Heart left ventricle (tissue), 16 donors: ENCODE results near the gene SHISAL2A. TPM values are rescaled to one million over a fixed set of nuclear protein-coding genes. Genes with fewer than 3 reads are reported as not detected.

Source experiments
- ATAC-seq, 4 donors: fragments of 200-7000 bp; cut with Tn5 transposase; one replicate each; pipeline ENCODE4 v1.9.1; 2020 to 2022; ENCODE audit warnings: moderate library complexity in 4 of 4, mild to moderate bottlenecking in 3 of 4, moderate number of reproducible peaks in 1 of 4
- DNase-seq, 5 donors: peaks; one replicate each; pipeline ENCODE4 v3.0.0-alpha.2; 2020
- H3K27ac ChIP-seq, 12 donors: fragments of 200-600 bp; sonication (generic) in 4 of 12; one replicate each; pipeline versions ENCODE4 v1.5.0 to v1.8.0; 2016 to 2022; ENCODE audit warnings: mild to moderate bottlenecking in 2 of 12
- H3K27me3 ChIP-seq, 9 donors: fragments of 200-600 bp; sonication (generic) in 2 of 9; one replicate each; pipeline versions ENCODE4 v1.5.1 to v1.8.0; 2016 to 2022; ENCODE audit warnings: mild to moderate bottlenecking in 3 of 9
- H3K36me3 ChIP-seq, 9 donors: fragments of 200-600 bp; sonication (generic) in 2 of 9; one replicate each; pipeline versions ENCODE4 v1.5.0 to v1.8.0; 2018 to 2022; ENCODE audit warnings: mild to moderate bottlenecking in 2 of 9
- H3K4me1 ChIP-seq, 12 donors: fragments of 200-600 bp; sonication (generic) in 4 of 12; one replicate each; pipeline versions ENCODE4 v1.5.0 to v1.8.0; 2016 to 2022; ENCODE audit warnings: mild to moderate bottlenecking in 3 of 12
- H3K4me3 ChIP-seq, 12 donors: fragments of 200-600 bp; sonication (generic) in 4 of 12; one replicate each; pipeline versions ENCODE4 v1.5.0 to v1.8.0; 2017 to 2022; ENCODE audit warnings: mild to moderate bottlenecking in 9 of 12, moderate library complexity in 4 of 12
- H3K9me3 ChIP-seq, 12 donors: fragments of 200-600 bp; sonication (generic) in 4 of 12; one replicate each; pipeline versions ENCODE4 v1.5.0 to v1.8.0; 2016 to 2022; ENCODE audit warnings: mild to moderate bottlenecking in 1 of 12
- POLR2A ChIP-seq, 2 donors: fragments of 450-650 bp; IDR thresholded peaks; one replicate each; pipeline ENCODE4 v1.6.1; 2017; ENCODE audit warnings: antibody characterized with exemption in 2 of 2, mild to moderate bottlenecking in 2 of 2, moderate library complexity in 2 of 2
- WGBS, 4 donors: extraction: QIAGEN DNeasy Blood & Tissue Kit in 2 of 4; methylation state at CpG; one replicate each; pipeline versions ENCODE4 v1.1.5 to v1.1.7; 2013 to 2018; 5-methylcytosine and 5-hydroxymethylcytosine counted together
- intact Hi-C, 10 donors: fragments of 100-400 bp; cut with DNase I; formaldehyde crosslinking; loops; one replicate each; pipeline versions ENCODE4 v1.11.1 to v1.14.2; 2022
- polyA plus RNA-seq, 2 donors: library from polyadenylated mRNA; stranded (reverse); fragments of 200-250 nt; gene quantifications; one replicate each; pipeline ENCODE4 v1.2.3, GENCODE V29; 2013
- total RNA-seq, 9 donors: library from RNA; depleted of rRNA in 2 of 9; stranded (reverse); fragments of >200 nt in 2 of 9; fragmentation: NEBNext Ultra II Directional in 3 of 9; extraction: Animal tissue kit (Norgen Biotek cat#: 25700) in 3 of 9; gene quantifications; one replicate each; pipeline versions ENCODE4 v1.1.0 to v1.2.4, GENCODE V29; 2016 to 2023
- TF ChIP-seq, protein P1 (sequence below), 12 donors: fragments of 200-600 bp; sonication (generic) in 4 of 12; IDR thresholded peaks; one replicate each; pipeline versions ENCODE4 v1.5.0 to v1.8.0; 2018 to 2022; ENCODE audit warnings: antibody characterized with exemption in 12 of 12, mild to moderate bottlenecking in 5 of 12
- donor health status: ischemic (EF 13 %, LVEDD 7.1; RV severe dilation, severe dysfunction).
- donor health status: healthy with polysubstance abuse.
- donor health status: DM: no; HTN: yes; CAD: no.
- donor health status: DM: no; HTN: no; CAD: no.
- donor health status: ischemic (EF 25% LVEDD 6.9; RV normal size, moderate dysfunction).
- donor health status: ischemic (EF 25% LVEDD 5.7; RV mildly dilated, moderate dysfunction).
- donor health status: healthy.
- donor health status: DM: yes; HTN: yes; CAD: no.
- donor health status: ischemic (EF 35%, LVEDD 5.7; RV mildly dilated, moderate dysfunction).
- donor health status: nonischemic (EF 11% LVEDD 7.7; RV severe dilation, severe dysfunction).
- donor health status: DM: yes; HTN: yes; CAD: no.
- donor health status: PGD.
- donor health status: ischemic (EF 29% LVEDD 5.4; RV normal size, mild dysfunction).
- donor health status: nonischemic (EF 23%, LVEDD 6.1; RV moderate dilation, normal function).

The SHISAL2A gene
- total and polyA plus RNA-seq, 11 donors: 0.08 to 0.64 TPM; not detected in 9

DNA sequence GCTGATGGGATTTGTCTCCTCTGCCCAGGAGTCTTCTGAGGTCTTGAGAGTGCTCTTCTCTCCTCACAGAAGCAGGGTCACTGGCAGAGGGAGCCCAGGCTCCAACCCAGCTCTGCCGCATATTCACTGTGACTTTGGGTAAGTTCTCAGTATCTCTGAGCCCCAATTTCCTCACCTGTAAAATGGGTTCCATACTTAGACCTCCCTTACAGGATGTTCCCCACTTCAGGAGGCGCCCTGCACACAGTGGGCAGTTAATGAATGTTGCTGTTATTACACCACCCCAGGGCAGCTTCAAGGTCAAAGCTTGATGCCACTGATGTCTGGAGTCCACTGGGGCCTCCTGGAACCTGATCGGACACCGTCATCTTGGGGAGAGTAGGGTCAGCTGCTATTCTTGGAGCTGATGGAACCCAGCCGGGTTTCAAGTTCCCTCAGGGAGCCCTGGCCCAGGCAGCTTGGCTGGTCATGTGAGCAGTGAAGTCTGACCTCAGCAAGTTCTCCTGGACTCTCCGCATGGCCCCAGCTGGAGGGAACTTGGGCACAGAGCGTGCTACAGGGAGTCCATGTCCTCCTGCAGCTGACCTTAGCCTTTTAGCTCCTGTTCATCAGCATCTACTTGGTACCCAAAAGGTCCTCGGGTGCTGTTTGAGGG lies 43.4 kb downstream of the SHISAL2A start:
- Histone ChIP-seq H3K27me3 (no peaks in the 10 kb centered on the region), H3K27ac (peak overlapping the region in 5 of 12 donors; percentile 19 to 60 (median 22)), H3K4me3 (no peak overlapping the region), H3K36me3 (no peaks in the 10 kb centered on the region), H3K9me3 (no peaks in the 10 kb centered on the region), H3K4me1 (peaks cover 0 to 19% (median 7%) of the 10 kb centered on the region in 12 donors)
- WGBS, 4 donors: 59 to 79% (median 61%) methylated on average over 4 to 8 of the region's 8 CpGs
- intact Hi-C loops: loop anchor here in 1 of 10 donors (10.0 kb wide), 1 partner anchor 122 kb away; the partner anchor contains the start of gene TUT4
- ATAC-seq: peak; percentile 77 to 92 (median 86)
- DNase-seq: peak; percentile 57 to 85 (median 80)
- no peak for TF ChIP-seq POLR2A (IDR thresholded peaks at IDR 0.05)
- TF ChIP-seq, protein P1, sequence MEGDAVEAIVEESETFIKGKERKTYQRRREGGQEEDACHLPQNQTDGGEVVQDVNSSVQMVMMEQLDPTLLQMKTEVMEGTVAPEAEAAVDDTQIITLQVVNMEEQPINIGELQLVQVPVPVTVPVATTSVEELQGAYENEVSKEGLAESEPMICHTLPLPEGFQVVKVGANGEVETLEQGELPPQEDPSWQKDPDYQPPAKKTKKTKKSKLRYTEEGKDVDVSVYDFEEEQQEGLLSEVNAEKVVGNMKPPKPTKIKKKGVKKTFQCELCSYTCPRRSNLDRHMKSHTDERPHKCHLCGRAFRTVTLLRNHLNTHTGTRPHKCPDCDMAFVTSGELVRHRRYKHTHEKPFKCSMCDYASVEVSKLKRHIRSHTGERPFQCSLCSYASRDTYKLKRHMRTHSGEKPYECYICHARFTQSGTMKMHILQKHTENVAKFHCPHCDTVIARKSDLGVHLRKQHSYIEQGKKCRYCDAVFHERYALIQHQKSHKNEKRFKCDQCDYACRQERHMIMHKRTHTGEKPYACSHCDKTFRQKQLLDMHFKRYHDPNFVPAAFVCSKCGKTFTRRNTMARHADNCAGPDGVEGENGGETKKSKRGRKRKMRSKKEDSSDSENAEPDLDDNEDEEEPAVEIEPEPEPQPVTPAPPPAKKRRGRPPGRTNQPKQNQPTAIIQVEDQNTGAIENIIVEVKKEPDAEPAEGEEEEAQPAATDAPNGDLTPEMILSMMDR (IDR thresholded peaks at IDR 0.05): no peak

DNA sequence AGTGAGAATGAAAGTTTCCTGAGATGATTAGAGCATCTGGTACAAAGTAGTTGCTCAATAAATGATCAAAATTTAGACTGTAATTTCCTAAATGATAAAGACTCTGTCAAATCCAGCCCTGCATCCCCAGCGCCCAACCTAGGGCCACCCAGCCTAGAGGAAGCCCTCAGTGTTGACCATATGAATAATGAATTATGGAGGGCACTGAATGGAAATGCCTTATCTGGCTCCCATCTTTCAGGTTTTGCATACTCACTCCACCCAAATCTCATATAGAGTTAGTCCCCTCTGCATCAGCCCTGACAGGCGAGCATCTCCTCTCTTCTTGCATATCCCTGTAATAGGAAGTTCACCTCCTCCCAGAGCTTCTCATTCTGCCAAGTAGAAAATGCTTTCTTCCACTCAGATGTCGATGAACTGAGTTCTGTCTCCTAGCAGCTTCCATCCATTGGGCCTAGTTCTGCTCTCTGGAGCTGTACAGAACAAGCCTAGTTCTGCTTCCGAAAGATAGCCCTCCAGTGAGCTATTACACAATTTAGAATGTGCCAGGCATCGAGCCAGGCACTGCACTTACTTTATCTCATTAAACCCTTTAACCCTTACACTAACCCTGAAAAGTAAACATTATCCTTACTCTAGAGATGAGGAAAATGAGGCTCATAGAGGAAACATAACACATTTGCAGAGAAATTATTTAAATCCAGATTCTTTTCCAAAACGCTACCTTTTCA lies 44.3 kb downstream of the SHISAL2A start:
- peak in 3 of 5 donors; percentile 23 to 63 (median 40) for DNase-seq
- H3K27ac ChIP-seq: peak overlapping the region in 5 of 12 donors; percentile 11 to 60 (median 21)
- 52 to 62% (median 57%) methylated on average over 6 of the region's 6 CpGs for WGBS, 4 donors

DNA sequence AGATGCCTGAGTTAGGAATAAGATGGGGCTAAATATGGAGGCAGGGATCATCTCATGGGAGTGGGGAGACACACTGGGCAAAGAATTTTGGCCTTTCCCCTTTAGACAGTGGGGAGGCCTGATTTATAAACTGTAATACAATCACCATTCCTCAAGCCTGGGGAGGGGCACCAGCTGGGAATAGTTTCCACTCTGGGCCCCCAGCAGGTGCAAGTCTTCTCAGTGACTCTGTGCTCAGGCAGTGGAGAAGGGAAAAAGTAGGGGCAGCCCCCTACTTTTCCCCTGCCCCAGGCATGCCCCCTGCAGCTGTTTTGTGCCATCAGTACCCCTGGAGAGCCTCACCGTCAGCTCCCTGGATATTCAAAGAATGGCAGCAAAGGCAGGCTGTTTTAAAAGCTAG lies 46.1 kb downstream of the SHISAL2A start:
- no peak overlapping the region for H3K4me3 ChIP-seq
- H3K27me3 ChIP-seq: no peaks in the 10 kb centered on the region
- WGBS, 4 donors: 91 to 96% (median 93%) methylated on average over 1 of the region's 1 CpG
- H3K9me3 ChIP-seq: no peaks in the 10 kb centered on the region
- ATAC-seq (no peak), DNase-seq (no peak)
- no peaks in the 10 kb centered on the region for H3K36me3 ChIP-seq
- intact Hi-C loops: loop anchor here in 1 of 10 donors (10.0 kb wide), 1 partner anchor 124 kb away; the partner anchor contains the start of gene TUT4
- no peak overlapping the region for H3K27ac ChIP-seq
- TF ChIP-seq POLR2A (IDR thresholded peaks at IDR 0.05): no peak
- H3K4me1 ChIP-seq: peaks cover 0 to 19% (median 7%) of the 10 kb centered on the region in 12 donors

More for the DNA sequence above, 44.3 kb downstream of the SHISAL2A start:
- intact Hi-C loops: loop anchor here in 1 of 10 donors (10.0 kb wide), 1 partner anchor 122 kb away; the partner anchor contains the start of gene TUT4
- Histone ChIP-seq H3K36me3 (no peaks in the 10 kb centered on the region), H3K9me3 (no peaks in the 10 kb centered on the region), H3K4me1 (peaks cover 0 to 19% (median 7%) of the 10 kb centered on the region in 12 donors), H3K4me3 (no peak overlapping the region), H3K27me3 (no peaks in the 10 kb centered on the region)
- ATAC-seq: peak; percentile 39 to 78 (median 77)
- no peak for TF ChIP-seq POLR2A (IDR thresholded peaks at IDR 0.05)
- TF ChIP-seq, protein P1 (IDR thresholded peaks at IDR 0.05): no peak

DNA sequence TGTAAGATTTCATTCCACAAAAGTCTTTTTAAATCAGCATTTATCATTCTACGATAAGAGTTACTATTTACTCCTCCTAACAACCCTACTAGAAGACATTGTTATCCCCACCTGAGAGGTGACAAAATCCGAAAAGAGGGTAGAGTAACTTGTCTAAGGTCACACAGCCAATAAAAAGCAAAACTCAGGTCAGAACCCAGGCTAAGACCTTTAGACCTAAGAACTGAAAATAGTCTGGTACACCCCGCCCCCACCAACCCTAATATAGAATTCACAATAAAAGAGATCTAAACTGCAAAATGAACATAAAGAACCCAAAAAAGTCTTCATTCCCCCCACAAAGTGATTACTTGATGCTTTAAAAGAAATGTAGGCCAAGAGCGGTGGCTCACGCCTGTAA lies 46.5 kb downstream of the SHISAL2A start:
- no peak for TF ChIP-seq POLR2A (IDR thresholded peaks at IDR 0.05)
- TF ChIP-seq, protein P1 (IDR thresholded peaks at IDR 0.05): no peak
- ATAC-seq (no peak), DNase-seq (no peak)
- WGBS, 4 donors: 87 to 93% (median 92%) methylated on average over 5 of the region's 5 CpGs
- no peaks in the 10 kb centered on the region for H3K9me3 ChIP-seq
- H3K27ac ChIP-seq: no peak overlapping the region
- H3K36me3 ChIP-seq: no peaks in the 10 kb centered on the region
- no peak overlapping the region for H3K4me3 ChIP-seq
- H3K4me1 ChIP-seq: peaks cover 0 to 19% (median 7%) of the 10 kb centered on the region in 12 donors
- intact Hi-C loops: loop anchor here in 1 of 10 donors (10.0 kb wide), 1 partner anchor 125 kb away; the partner anchor contains the start of gene TUT4
- H3K27me3 ChIP-seq: no peaks in the 10 kb centered on the region
